SH-SY5Y (cell line): ENCODE results near the gene SMC3.

ENCODE experiments used
- GATA2 ChIP-seq: IDR thresholded peaks from 2 replicates; pipeline ENCODE4 v1.6.1; 2011; ENCODE audit warnings: mild to moderate bottlenecking, low read depth, low read length
- GATA3 ChIP-seq: IDR thresholded peaks from 2 replicates; pipeline ENCODE4 v1.6.1; 2011; ENCODE audit warnings: low read depth, mild to moderate bottlenecking, low read length, moderate library complexity

- TF ChIP-seq GATA3 (no peak), GATA2 (no peak)
Observed at GRCh38 chr10:110632591-110633215, 65.2 kb downstream of the SMC3 start.
